Thyroid gland (tissue), 4 donors: ENCODE measurements around the gene RAPGEF4.

Experiments
- POLR2A ChIP-seq, 2 donors: fragments of 450-650 bp; IDR thresholded peaks; one replicate each; pipeline ENCODE4 v1.6.1; 2017; ENCODE audit warnings: antibody characterized with exemption in 2 of 2, mild to moderate bottlenecking in 2 of 2, moderate library complexity in 1 of 2
- TF ChIP-seq, protein P1 (sequence below), 6 experiments: fragments of 200-600 bp in 3 of 6; fragments of 450-650 bp in 3 of 6; sonication (generic) in 3 of 6; IDR thresholded peaks; one replicate each; pipeline ENCODE4 v1.5.1; 2016 to 2019; ENCODE audit warnings: antibody characterized with exemption in 6 of 6, mild to moderate bottlenecking in 2 of 6, inconsistent platforms in 1 of 6, moderate library complexity in 1 of 6

GRCh38 chr2:172986040-172986439, 250.4 kb downstream of the RAPGEF4 start:
- TF ChIP-seq POLR2A (IDR thresholded peaks at IDR 0.05), result no peak
- TF ChIP-seq, protein P1, sequence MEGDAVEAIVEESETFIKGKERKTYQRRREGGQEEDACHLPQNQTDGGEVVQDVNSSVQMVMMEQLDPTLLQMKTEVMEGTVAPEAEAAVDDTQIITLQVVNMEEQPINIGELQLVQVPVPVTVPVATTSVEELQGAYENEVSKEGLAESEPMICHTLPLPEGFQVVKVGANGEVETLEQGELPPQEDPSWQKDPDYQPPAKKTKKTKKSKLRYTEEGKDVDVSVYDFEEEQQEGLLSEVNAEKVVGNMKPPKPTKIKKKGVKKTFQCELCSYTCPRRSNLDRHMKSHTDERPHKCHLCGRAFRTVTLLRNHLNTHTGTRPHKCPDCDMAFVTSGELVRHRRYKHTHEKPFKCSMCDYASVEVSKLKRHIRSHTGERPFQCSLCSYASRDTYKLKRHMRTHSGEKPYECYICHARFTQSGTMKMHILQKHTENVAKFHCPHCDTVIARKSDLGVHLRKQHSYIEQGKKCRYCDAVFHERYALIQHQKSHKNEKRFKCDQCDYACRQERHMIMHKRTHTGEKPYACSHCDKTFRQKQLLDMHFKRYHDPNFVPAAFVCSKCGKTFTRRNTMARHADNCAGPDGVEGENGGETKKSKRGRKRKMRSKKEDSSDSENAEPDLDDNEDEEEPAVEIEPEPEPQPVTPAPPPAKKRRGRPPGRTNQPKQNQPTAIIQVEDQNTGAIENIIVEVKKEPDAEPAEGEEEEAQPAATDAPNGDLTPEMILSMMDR (IDR thresholded peaks at IDR 0.05), result no peak
